H9 (cell line): ENCODE data around the gene NUP210L. TPM values are rescaled to one million over a fixed set of nuclear protein-coding genes. Genes with fewer than 3 reads are reported as not detected.
"Not testable (repeated sequence)": the region's sequence is repeated elsewhere in the genome, so short reads cannot be mapped to it uniquely, and the experiment has no call there.

Experiments used
- DNase-seq: peaks from one replicate; pipeline ENCODE4 v3.0.0-alpha.2; 2017
- H2AFZ ChIP-seq: one replicate; pipeline ENCODE4 v1.6.1; 2013; ENCODE audit warnings: mild to moderate bottlenecking, low read length, control low read depth, moderate library complexity
- H2AK5ac ChIP-seq: 2 replicates; pipeline ENCODE4 v1.6.1; 2013; ENCODE audit warnings: low read length, control low read depth, mixed read lengths; ENCODE audit not compliant: insufficient read length
- H2BK120ac ChIP-seq: one replicate; pipeline ENCODE4 v1.6.1; 2013; ENCODE audit warnings: low read depth, mild to moderate bottlenecking, low read length, control low read depth, inconsistent platforms; ENCODE audit not compliant: poor library complexity, severe bottlenecking
- H2BK12ac ChIP-seq: 2 replicates; pipeline ENCODE4 v1.6.1; 2013; ENCODE audit warnings: low read length, control low read depth, mixed read lengths, low read depth; ENCODE audit not compliant: insufficient read length
- H2BK15ac ChIP-seq: 2 replicates; pipeline ENCODE4 v1.6.1; 2013; ENCODE audit warnings: low read depth, low read length, control low read depth
- H2BK20ac ChIP-seq: one replicate; pipeline ENCODE4 v1.6.1; 2013; ENCODE audit warnings: low read depth, mild to moderate bottlenecking, low read length, control low read depth, inconsistent platforms; ENCODE audit not compliant: poor library complexity, severe bottlenecking
- H2BK5ac ChIP-seq: 2 replicates; pipeline ENCODE4 v1.6.1; 2013; ENCODE audit warnings: low read length, control low read depth, mixed read lengths; ENCODE audit not compliant: insufficient read length
- H3K14ac ChIP-seq: 2 replicates; pipeline ENCODE4 v1.6.1; 2013; ENCODE audit warnings: low read length, control low read depth; ENCODE audit not compliant: insufficient read depth
- H3K18ac ChIP-seq: 2 replicates; pipeline ENCODE4 v1.6.1; 2013; ENCODE audit warnings: low read depth, mild to moderate bottlenecking, mixed read lengths, low read length, control low read depth; ENCODE audit not compliant: insufficient read length
- H3K23ac ChIP-seq: 2 replicates; pipeline ENCODE4 v1.6.1; 2013; ENCODE audit warnings: low read length, control low read depth, mixed read lengths, low read depth; ENCODE audit not compliant: insufficient read length
- H3K23me2 ChIP-seq: 2 replicates; pipeline ENCODE4 v1.6.1; 2013; ENCODE audit warnings: low read depth, mild to moderate bottlenecking, mixed read lengths, low read length, control low read depth; ENCODE audit not compliant: insufficient read length, poor library complexity, severe bottlenecking
- H3K27ac ChIP-seq: 2 replicates; pipeline ENCODE4 v1.5.1; 2013; ENCODE audit warnings: low read length, control low read depth, mixed read lengths, low read depth; ENCODE audit not compliant: insufficient read length
- H3K27me3 ChIP-seq: 2 replicates; pipeline ENCODE4 v1.6.1; 2013; ENCODE audit warnings: low read length, control low read depth, inconsistent platforms; ENCODE audit not compliant: insufficient read depth
- H3K4ac ChIP-seq: 2 replicates; pipeline ENCODE4 v1.6.1; 2013; ENCODE audit warnings: low read depth, mild to moderate bottlenecking, control low read depth, inconsistent platforms, low read length, moderate library complexity
- H3K4me1 ChIP-seq: 2 replicates; pipeline ENCODE4 v1.6.1; 2013; ENCODE audit warnings: low read length, control low read depth, inconsistent platforms; ENCODE audit not compliant: insufficient read depth
- H3K4me2 ChIP-seq: 2 replicates; pipeline ENCODE4 v1.6.1; 2013; ENCODE audit warnings: low read length, control low read depth, mixed read lengths; ENCODE audit not compliant: insufficient read length, insufficient read depth
- H3K56ac ChIP-seq: 2 replicates; pipeline ENCODE4 v1.6.1; 2013; ENCODE audit warnings: low read depth, mild to moderate bottlenecking, mixed read lengths, low read length, control low read depth; ENCODE audit not compliant: insufficient read length
- H3K79me1 ChIP-seq: 2 replicates; pipeline ENCODE4 v1.6.1; 2013; ENCODE audit warnings: low read depth, mild to moderate bottlenecking, moderate library complexity, low read length, control low read depth, inconsistent platforms; ENCODE audit not compliant: insufficient read depth, poor library complexity, severe bottlenecking
- H3K79me2 ChIP-seq: 2 replicates; pipeline ENCODE4 v1.6.1; 2013; ENCODE audit warnings: low read length, control low read depth, inconsistent platforms; ENCODE audit not compliant: insufficient read depth
- H3K9ac ChIP-seq: 2 replicates; pipeline ENCODE4 v1.6.1; 2013; ENCODE audit warnings: low read length, control low read depth, mixed read lengths; ENCODE audit not compliant: insufficient read length; ENCODE audit errors: extremely low read depth
- H3K9me3 ChIP-seq: one replicate; pipeline ENCODE4 v1.6.1; 2013; ENCODE audit warnings: low read depth, low read length, inconsistent platforms; ENCODE audit not compliant: control insufficient read depth
- H3T11ph ChIP-seq: one replicate; pipeline ENCODE4 v1.6.1; 2013; ENCODE audit warnings: mild to moderate bottlenecking, low read length, control low read depth, inconsistent platforms
- H4K20me1 ChIP-seq: one replicate; pipeline ENCODE4 v1.6.1; 2013; ENCODE audit not compliant: control insufficient read depth, insufficient read length, insufficient read depth
- H4K5ac ChIP-seq: 2 replicates; pipeline ENCODE4 v1.6.1; 2013; ENCODE audit warnings: low read depth, mild to moderate bottlenecking, mixed read lengths, low read length, control low read depth; ENCODE audit not compliant: insufficient read length
- H4K8ac ChIP-seq: replicated peaks from 2 replicates; pipeline ENCODE4 v1.6.1; 2013; ENCODE audit warnings: low read length, control low read depth, mixed read lengths, low read depth; ENCODE audit not compliant: insufficient read length
- H4K91ac ChIP-seq: 2 replicates; pipeline ENCODE4 v1.6.1; 2013; ENCODE audit warnings: low read depth, mild to moderate bottlenecking, moderate library complexity, mixed read lengths, low read length, control low read depth; ENCODE audit not compliant: insufficient read length
- H3K27ac Mint-ChIP-seq, 3 experiments: 2 replicates in 2 of 3; 3 replicates in 1 of 3; pipeline ENCODE4 v1.8.0; 2020 to 2021; ENCODE audit warnings: mixed read lengths in 3 of 3, mild to moderate bottlenecking in 1 of 3, moderate library complexity in 1 of 3
- H3K27me3 Mint-ChIP-seq: 2 replicates; pipeline ENCODE4 v1.8.0; 2021; ENCODE audit warnings: low read depth, mild to moderate bottlenecking, moderate library complexity, mixed read lengths
- H3K36me3 Mint-ChIP-seq, 3 experiments: 2 replicates in 2 of 3; 3 replicates in 1 of 3; pipeline ENCODE4 v1.8.0; 2020 to 2021; ENCODE audit warnings: low read depth in 3 of 3, mixed read lengths in 3 of 3; ENCODE audit not compliant: insufficient read depth in 1 of 3
- H3K4me1 Mint-ChIP-seq, 2 experiments: 2 replicates each; pipeline ENCODE4 v1.8.0; 2020; ENCODE audit warnings: mixed read lengths in 2 of 2
- H3K4me3 Mint-ChIP-seq, 2 experiments: 2 replicates in 1 of 2; 3 replicates in 1 of 2; pipeline ENCODE4 v1.8.0; 2020 to 2021; ENCODE audit warnings: mild to moderate bottlenecking in 2 of 2, mixed read lengths in 2 of 2, moderate library complexity in 1 of 2
- H3K9me3 Mint-ChIP-seq, 2 experiments: 2 replicates in 1 of 2; 3 replicates in 1 of 2; pipeline ENCODE4 v1.8.0; 2020; ENCODE audit warnings: mild to moderate bottlenecking in 2 of 2, mixed read lengths in 2 of 2, moderate library complexity in 1 of 2
- WGBS: extraction: QIAGEN DNeasy Blood & Tissue Kit; methylation state at CpG from one replicate; pipeline ENCODE4 v1.1.7; 2013; ENCODE audit warnings: missing lambda C conversion rate, low lambda C conversion rate, mixed read lengths; ENCODE audit not compliant: insufficient read length; ENCODE audit errors: extremely low coverage; 5-methylcytosine and 5-hydroxymethylcytosine counted together
- total RNA-seq: library from RNA; stranded (reverse); gene quantifications from 2 replicates; pipeline ENCODE4 v1.2.1, GENCODE V29; 2021
- TF ChIP-seq, protein P1 (sequence below): fragments of 200-600 bp; sonication (generic); conservative IDR thresholded peaks from 3 replicates; pipeline ENCODE4 v1.8.0; 2021; ENCODE audit warnings: antibody characterized with exemption, mild to moderate bottlenecking

NUP210L gene
- total RNA-seq, 1 experiment from 2014 or later: 0.04 TPM

- Histone ChIP-seq H3K56ac (no peak overlapping the region), H3K18ac (no peak overlapping the region), H4K20me1 (no peaks in the 10 kb centered on the region), H2BK5ac (no peak overlapping the region), H3K79me1 (no peaks in the 10 kb centered on the region), H4K5ac (no peak overlapping the region), H3K27ac (no peak overlapping the region), H2BK15ac (no peak overlapping the region), H2AK5ac (no peak overlapping the region), H4K8ac (no peak overlapping the region), H3K14ac (no peak overlapping the region), H3K4me2 (no peak overlapping the region), H4K91ac (no peak overlapping the region), H3K79me2 (no peaks in the 10 kb centered on the region), H3K4ac (no peak overlapping the region), H3K9me3 (no peaks in the 10 kb centered on the region), H3K4me1 (no peaks in the 10 kb centered on the region), H2BK20ac (no peak overlapping the region), H3K27me3 (no peaks in the 10 kb centered on the region), H2BK12ac (no peak overlapping the region), H3T11ph (no peak overlapping the region), H2BK120ac (no peak overlapping the region), H3K23ac (no peak overlapping the region), H3K9ac (no peak overlapping the region), H3K23me2 (no peaks in the 10 kb centered on the region), H2AFZ (no peak overlapping the region)
- Mint-ChIP-seq H3K36me3 (peaks cover 4 to 5% (median 5%) of the 10 kb centered on the region in 3 experiments), H3K4me3 (no peak overlapping the region), H3K27me3 (no peaks in the 10 kb centered on the region), H3K9me3 (peaks cover 0 to 3% of the 10 kb centered on the region in 2 experiments; a peak in 1 of 5 replicates), H3K4me1 (no peaks in the 10 kb centered on the region), H3K27ac (no peak overlapping the region)
- WGBS: no CpG with 5 or more reads among the region's 4 CpGs
- TF ChIP-seq, protein P1, sequence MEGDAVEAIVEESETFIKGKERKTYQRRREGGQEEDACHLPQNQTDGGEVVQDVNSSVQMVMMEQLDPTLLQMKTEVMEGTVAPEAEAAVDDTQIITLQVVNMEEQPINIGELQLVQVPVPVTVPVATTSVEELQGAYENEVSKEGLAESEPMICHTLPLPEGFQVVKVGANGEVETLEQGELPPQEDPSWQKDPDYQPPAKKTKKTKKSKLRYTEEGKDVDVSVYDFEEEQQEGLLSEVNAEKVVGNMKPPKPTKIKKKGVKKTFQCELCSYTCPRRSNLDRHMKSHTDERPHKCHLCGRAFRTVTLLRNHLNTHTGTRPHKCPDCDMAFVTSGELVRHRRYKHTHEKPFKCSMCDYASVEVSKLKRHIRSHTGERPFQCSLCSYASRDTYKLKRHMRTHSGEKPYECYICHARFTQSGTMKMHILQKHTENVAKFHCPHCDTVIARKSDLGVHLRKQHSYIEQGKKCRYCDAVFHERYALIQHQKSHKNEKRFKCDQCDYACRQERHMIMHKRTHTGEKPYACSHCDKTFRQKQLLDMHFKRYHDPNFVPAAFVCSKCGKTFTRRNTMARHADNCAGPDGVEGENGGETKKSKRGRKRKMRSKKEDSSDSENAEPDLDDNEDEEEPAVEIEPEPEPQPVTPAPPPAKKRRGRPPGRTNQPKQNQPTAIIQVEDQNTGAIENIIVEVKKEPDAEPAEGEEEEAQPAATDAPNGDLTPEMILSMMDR: no peak
- no peak for DNase-seq
These were observed 154.5 kb downstream of the NUP210L start for GRCh38 chr1:154000420-154000819.

GRCh38 chr1:153996882-153997281 lies 158.0 kb downstream of the NUP210L start:
- H3K9ac ChIP-seq, H3K4ac ChIP-seq, H4K20me1 ChIP-seq, H3K23me2 ChIP-seq, H3K4me1 Mint-ChIP-seq, H3K79me1 ChIP-seq, H3K9me3 ChIP-seq, H3K23ac ChIP-seq, H3K27ac ChIP-seq, H4K8ac ChIP-seq, H3K4me2 ChIP-seq, H3K27me3 Mint-ChIP-seq, H3K56ac ChIP-seq, H3K18ac ChIP-seq, H2AFZ ChIP-seq, H3K27me3 ChIP-seq, H2BK15ac ChIP-seq, H3K14ac ChIP-seq, H3K9me3 Mint-ChIP-seq, H4K5ac ChIP-seq, H4K91ac ChIP-seq, H3K4me3 Mint-ChIP-seq, H2BK12ac ChIP-seq, H2BK5ac ChIP-seq, H3K4me1 ChIP-seq, H2BK20ac ChIP-seq, DNase-seq, H3K79me2 ChIP-seq, H2BK120ac ChIP-seq, H3T11ph ChIP-seq, H2AK5ac ChIP-seq: not testable (repeated sequence)
- Mint-ChIP-seq H3K27ac (peak overlapping the region in 1 of 3 experiments; percentile 77; a peak in 1 of 7 replicates), H3K36me3 (peaks cover 25 to 38% (median 34%) of the 10 kb centered on the region in 3 experiments)
- no CpG with 5 or more reads among the region's 10 CpGs for WGBS
